IPS-20b (cell line): ENCODE results near the gene PMEL.

Experiments used
- H3K27ac ChIP-seq: one replicate; pipeline ENCODE4 v1.5.1; 2013; ENCODE audit warnings: low read length
- H3K27me3 ChIP-seq: 2 replicates; pipeline ENCODE4 v1.6.1; 2013; ENCODE audit warnings: mild to moderate bottlenecking, low read length, inconsistent platforms; ENCODE audit not compliant: insufficient read depth
- H3K36me3 ChIP-seq: 2 replicates; pipeline ENCODE4 v1.6.1; 2013; ENCODE audit warnings: low read depth, mild to moderate bottlenecking, inconsistent platforms, low read length, moderate library complexity; ENCODE audit not compliant: insufficient read depth
- H3K4me1 ChIP-seq: 2 replicates; pipeline ENCODE4 v1.6.1; 2013; ENCODE audit warnings: mild to moderate bottlenecking, control low read depth, inconsistent platforms, low read length, moderate library complexity; ENCODE audit not compliant: insufficient read depth
- H3K4me3 ChIP-seq: 2 replicates; pipeline ENCODE4 v1.5.1; 2013; ENCODE audit warnings: mild to moderate bottlenecking, low read length, inconsistent platforms
- H3K9ac ChIP-seq: 2 replicates; pipeline ENCODE4 v1.6.1; 2013; ENCODE audit warnings: low read depth, mild to moderate bottlenecking, inconsistent platforms, low read length, moderate library complexity
- H3K9me3 ChIP-seq: 2 replicates; pipeline ENCODE4 v1.6.1; 2013; ENCODE audit warnings: mild to moderate bottlenecking, low read depth, low read length, inconsistent platforms; ENCODE audit not compliant: insufficient read depth

The PMEL gene

DNA sequence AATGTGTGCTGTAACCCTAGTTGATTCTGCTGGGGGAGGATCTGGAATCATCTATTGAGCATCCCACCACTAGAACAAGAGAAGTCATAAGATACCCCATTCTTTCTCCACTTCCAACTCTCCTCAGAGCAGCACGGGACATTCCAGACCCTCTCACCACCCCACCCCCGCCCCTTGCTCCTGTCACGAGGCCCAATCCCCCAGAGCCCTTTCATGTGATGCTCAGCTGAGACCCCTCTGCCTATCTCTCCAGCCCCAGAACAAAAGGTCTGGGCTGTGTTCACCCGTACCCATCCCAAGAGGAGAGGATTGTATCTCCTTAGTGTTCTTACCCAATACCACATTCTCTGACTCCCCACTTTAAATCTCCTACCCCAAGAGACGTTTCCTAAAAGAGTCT lies 602 bp downstream of the PMEL start:
- no peaks in the 10 kb centered on the region for H3K9me3 ChIP-seq
- peaks cover 25% of the 10 kb centered on the region; the same call in 1 of the 2 replicates for H3K36me3 ChIP-seq
- H3K4me1 ChIP-seq: peaks cover 3% of the 10 kb centered on the region; the same call in 1 of the 2 replicates
- H3K4me3 ChIP-seq: peak overlapping the region; percentile 97
- H3K9ac ChIP-seq: peak overlapping the region; percentile 92; the same call in 1 of the 2 replicates
- H3K27me3 ChIP-seq: no peaks in the 10 kb centered on the region
- H3K27ac ChIP-seq: no peak overlapping the region

- no peak overlapping the region for H3K27ac ChIP-seq
- H3K4me1 ChIP-seq: peaks cover 3% of the 10 kb centered on the region; the same call in 1 of the 2 replicates
- peaks cover 16% of the 10 kb centered on the region; the same call in 1 of the 2 replicates for H3K36me3 ChIP-seq
- H3K27me3 ChIP-seq: no peaks in the 10 kb centered on the region
- H3K9me3 ChIP-seq: no peaks in the 10 kb centered on the region
- H3K4me3 ChIP-seq: no peak overlapping the region
- H3K9ac ChIP-seq: no peak overlapping the region
These were observed 2.1 kb downstream of the PMEL start for GRCh38 chr12:55963760-55964159.

GRCh38 chr12:55957106-55957859 lies 8.6 kb downstream of the PMEL start:
- Histone ChIP-seq H3K4me3 (no peak overlapping the region), H3K27me3 (no peaks in the 10 kb centered on the region), H3K27ac (no peak overlapping the region), H3K9ac (no peak overlapping the region), H3K4me1 (no peaks in the 10 kb centered on the region), H3K9me3 (no peaks in the 10 kb centered on the region), H3K36me3 (peaks cover 66% of the 10 kb centered on the region)

DNA sequence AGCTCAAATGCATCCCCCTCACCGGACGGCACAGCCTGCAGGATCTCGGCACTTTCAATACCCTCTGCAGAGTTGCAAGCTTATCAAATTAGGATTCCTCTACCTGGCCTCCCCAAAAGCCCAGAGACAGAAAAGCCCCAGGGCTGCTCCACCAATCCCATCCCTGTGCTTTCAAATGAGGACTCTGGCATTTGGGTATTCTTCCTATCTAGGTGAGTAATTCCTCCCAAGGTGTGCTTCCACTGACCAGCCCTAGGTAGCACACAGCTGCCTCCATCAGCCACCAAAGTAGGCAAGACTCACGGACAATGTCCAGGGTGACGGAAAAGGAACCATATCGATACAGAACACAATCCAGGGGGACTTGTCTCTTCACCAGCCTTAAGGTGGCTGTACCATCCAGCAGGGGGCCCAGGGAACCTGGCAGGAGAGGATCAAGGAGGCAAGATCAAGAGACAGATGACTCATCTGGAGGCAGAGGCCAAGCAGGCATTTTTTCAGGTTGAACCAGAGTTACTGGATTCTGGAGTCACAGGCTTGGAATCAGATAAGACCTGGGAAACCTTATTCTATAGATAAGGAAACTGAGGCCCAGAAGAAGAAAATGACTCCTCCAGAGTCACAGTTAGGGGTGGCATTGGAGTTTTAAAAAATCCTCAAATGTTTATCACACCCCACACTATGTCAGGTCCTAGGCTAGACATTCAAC lies 9.9 kb downstream of the PMEL start:
- H3K9me3 ChIP-seq: no peaks in the 10 kb centered on the region
- no peak overlapping the region for H3K9ac ChIP-seq
- no peak overlapping the region for H3K4me3 ChIP-seq
- no peaks in the 10 kb centered on the region for H3K4me1 ChIP-seq
- no peaks in the 10 kb centered on the region for H3K27me3 ChIP-seq
- H3K36me3 ChIP-seq: peaks cover 73% of the 10 kb centered on the region
- no peak overlapping the region for H3K27ac ChIP-seq

GRCh38 chr12:55955344-55955743 lies 10.5 kb downstream of the PMEL start:
- no peaks in the 10 kb centered on the region for H3K27me3 ChIP-seq
- H3K36me3 ChIP-seq: peaks cover 73% of the 10 kb centered on the region
- no peaks in the 10 kb centered on the region for H3K4me1 ChIP-seq
- no peak overlapping the region for H3K9ac ChIP-seq
- H3K27ac ChIP-seq: no peak overlapping the region
- H3K4me3 ChIP-seq: no peak overlapping the region
- no peaks in the 10 kb centered on the region for H3K9me3 ChIP-seq

GRCh38 chr12:55946553-55946952 lies 19.3 kb downstream of the PMEL start:
- Histone ChIP-seq H3K4me1 (no peaks in the 10 kb centered on the region), H3K4me3 (no peak overlapping the region), H3K36me3 (0 out of 2 replicates have a peak, but pooled peaks cover 4% of the 10 kb centered on the region), H3K9me3 (no peaks in the 10 kb centered on the region), H3K27ac (no peak overlapping the region), H3K27me3 (no peaks in the 10 kb centered on the region), H3K9ac (no peak overlapping the region)

DNA sequence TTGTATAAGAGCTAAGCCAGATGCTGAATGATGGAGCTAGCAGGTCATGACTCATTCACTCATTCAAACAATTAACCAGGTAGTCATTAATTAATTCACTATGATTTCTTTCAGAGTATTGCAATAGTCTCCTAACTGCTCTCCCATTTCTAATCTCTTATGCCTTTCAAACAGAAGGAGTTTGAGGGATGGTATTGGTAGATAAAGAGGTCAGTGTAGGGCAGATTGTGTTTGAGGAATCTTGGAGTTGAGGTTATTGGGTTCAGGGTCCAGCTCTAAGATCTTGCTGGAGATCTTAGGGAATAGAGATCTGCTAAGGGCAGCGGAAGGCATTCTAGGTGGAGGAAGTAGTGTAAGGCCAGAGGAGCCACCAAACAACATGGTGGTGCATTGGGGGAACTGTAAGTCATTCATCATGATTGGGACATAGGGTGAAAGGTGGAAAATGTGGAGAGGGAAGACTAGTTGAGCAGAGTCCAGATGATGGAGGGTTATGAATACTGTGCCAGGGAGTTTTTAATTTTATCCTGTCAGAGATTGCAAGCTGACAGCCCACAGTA lies 23.2 kb downstream of the PMEL start:
- H3K36me3 ChIP-seq: no peaks in the 10 kb centered on the region
- H3K4me1 ChIP-seq: peaks cover 8% of the 10 kb centered on the region; the same call in 1 of the 2 replicates
- H3K27ac ChIP-seq: no peak overlapping the region
- H3K4me3 ChIP-seq: no peak overlapping the region
- no peak overlapping the region for H3K9ac ChIP-seq
- H3K9me3 ChIP-seq: no peaks in the 10 kb centered on the region
- H3K27me3 ChIP-seq: no peaks in the 10 kb centered on the region

DNA sequence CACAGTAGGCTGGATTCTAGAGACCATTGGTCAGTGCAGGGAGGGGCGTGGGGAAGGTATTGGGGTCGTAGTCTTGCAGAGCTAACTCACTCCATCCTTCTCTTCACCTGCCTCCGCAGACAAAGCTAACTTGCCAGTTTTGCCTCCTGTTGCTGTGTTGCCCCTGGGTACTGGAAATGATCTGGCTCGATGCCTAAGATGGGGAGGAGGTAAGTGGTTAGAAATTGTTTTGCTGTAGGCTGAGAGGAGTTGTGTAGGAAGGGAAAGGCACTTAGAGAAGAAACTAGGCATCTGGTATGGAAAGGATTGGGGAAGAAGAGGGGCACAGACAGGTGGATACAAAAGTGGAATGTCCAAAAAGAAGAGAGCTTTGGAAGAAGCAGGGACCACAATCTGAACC lies 23.8 kb downstream of the PMEL start:
- Histone ChIP-seq H3K4me3 (no peak overlapping the region), H3K27me3 (no peaks in the 10 kb centered on the region), H3K4me1 (peaks cover 8% of the 10 kb centered on the region; the same call in 1 of the 2 replicates), H3K9me3 (no peaks in the 10 kb centered on the region), H3K27ac (no peak overlapping the region), H3K9ac (no peak overlapping the region), H3K36me3 (no peaks in the 10 kb centered on the region)

DNA sequence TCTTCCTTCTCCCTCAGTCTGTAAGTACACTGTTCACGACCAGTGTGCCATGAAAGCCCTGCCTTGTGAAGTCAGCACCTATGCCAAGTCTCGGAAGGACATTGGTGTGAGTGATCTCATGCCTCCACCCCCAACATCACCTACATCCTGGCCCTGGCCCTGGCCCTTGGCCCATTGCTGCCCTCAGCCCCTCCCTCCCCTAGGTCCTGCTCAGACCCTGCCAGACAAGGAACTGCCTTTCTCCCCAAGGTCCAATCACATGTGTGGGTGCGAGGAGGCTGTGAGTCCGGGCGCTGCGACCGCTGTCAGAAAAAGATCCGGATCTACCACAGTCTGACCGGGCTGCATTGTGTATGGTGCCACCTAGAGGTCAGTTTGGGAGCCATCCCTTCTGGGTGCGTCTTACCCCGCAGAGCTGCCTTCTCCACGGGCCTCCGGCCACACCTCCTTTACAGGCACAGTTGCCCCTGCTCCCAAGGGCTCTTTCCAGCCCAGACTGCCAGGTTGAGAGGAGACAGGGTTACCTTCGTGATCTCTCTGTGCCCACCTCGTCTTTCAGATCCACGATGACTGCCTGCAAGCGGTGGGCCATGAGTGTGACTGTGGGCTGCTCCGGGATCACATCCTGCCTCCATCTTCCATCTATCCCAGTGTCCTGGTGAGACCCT lies 25.6 kb downstream of the PMEL start:
- Histone ChIP-seq H3K9me3 (no peaks in the 10 kb centered on the region), H3K27ac (no peak overlapping the region), H3K4me3 (no peak overlapping the region; the same call in 1 of the 2 replicates)

DNA sequence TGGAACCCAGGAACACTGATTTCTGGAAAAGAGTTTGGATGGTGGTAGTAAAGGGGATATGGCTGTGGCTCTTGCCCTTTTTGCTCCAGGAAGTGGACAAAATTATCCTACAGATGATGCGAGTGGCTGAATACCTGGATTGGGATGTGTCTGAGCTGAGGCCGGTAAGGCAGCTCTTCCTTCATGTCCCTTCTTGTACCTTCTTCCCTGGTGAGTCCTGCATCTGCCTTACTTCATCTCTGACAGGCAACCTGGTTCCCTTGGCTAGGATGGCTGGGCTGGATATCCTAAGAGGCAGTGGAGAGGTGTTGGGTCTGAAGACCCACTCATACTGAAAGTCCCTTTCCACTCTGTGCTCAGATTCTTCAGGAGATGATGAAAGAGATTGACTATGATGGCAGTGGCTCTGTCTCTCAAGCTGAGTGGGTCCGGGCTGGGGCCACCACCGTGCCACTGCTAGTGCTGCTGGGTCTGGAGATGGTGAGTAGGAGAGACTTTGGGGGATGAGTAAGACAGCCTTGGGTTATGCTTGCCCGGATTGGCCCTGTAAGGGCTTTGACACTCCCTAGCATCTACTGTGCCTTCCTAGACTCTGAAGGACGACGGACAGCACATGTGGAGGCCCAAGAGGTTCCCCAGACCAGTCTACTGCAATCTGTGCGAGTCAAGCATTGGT lies 26.9 kb downstream of the PMEL start:
- no peak overlapping the region for H3K27ac ChIP-seq
- H3K9me3 ChIP-seq: no peaks in the 10 kb centered on the region
- peaks cover 14% of the 10 kb centered on the region for H3K27me3 ChIP-seq
- no peak overlapping the region for H3K9ac ChIP-seq
- no peak overlapping the region for H3K4me3 ChIP-seq
- peaks cover 8% of the 10 kb centered on the region; the same call in 1 of the 2 replicates for H3K4me1 ChIP-seq
- H3K36me3 ChIP-seq: no peaks in the 10 kb centered on the region

More for the DNA sequence above, 25.6 kb downstream of the PMEL start:
- Histone ChIP-seq H3K9ac (0 out of 2 replicates have a peak overlapping the region, but pooled peaks have one; percentile 24), H3K36me3 (no peaks in the 10 kb centered on the region), H3K27me3 (peaks cover 2% of the 10 kb centered on the region; the same call in 1 of the 2 replicates), H3K4me1 (peaks cover 8% of the 10 kb centered on the region; the same call in 1 of the 2 replicates)

DNA sequence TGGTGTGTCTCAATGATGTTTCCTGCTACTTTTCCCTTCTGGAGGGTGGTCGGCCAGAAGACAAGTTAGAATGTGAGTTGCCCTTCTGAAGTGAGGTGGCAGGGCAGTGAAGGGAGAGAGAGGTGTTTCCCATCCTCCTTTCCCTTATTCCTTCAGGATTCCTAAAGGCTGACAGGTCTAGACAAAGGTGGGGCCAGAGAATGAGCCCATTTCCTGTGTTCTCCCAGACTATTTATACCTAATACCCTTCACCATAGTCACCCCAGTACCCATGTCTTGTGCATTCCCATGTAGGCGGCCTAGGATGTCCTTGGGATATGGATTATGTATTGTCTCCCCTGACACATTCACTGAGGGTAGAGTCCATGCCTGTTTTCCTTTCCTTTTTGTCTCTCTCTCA lies 27.9 kb downstream of the PMEL start:
- peaks cover 8% of the 10 kb centered on the region; the same call in 1 of the 2 replicates for H3K4me1 ChIP-seq
- H3K4me3 ChIP-seq: no peak overlapping the region
- peaks cover 24% of the 10 kb centered on the region for H3K27me3 ChIP-seq
- no peaks in the 10 kb centered on the region for H3K9me3 ChIP-seq
- no peak overlapping the region for H3K27ac ChIP-seq
- H3K36me3 ChIP-seq: no peaks in the 10 kb centered on the region
- no peak overlapping the region for H3K9ac ChIP-seq
